ENCODE data around the gene SPTLC1. TPM values are rescaled to one million over a fixed set of nuclear protein-coding genes. Genes with fewer than 3 reads are reported as not detected.

SPTLC1 gene
- total RNA-seq, 1 donor from 2014 or later = 84.1 TPM

- DNase-seq = no peak
Measured at GRCh38 chr9:92094655-92095054, 20.6 kb downstream of the SPTLC1 start.

GRCh38 chr9:92077888-92078287, 37.3 kb downstream of the SPTLC1 start:
- no peak for DNase-seq

GRCh38 chr9:92071634-92072033, 43.6 kb downstream of the SPTLC1 start:
- DNase-seq = no peak

GRCh38 chr9:92066168-92066567, 49.0 kb downstream of the SPTLC1 start:
- DNase-seq = no peak

GRCh38 chr9:92064711-92065110, 50.5 kb downstream of the SPTLC1 start:
- no peak for DNase-seq

GRCh38 chr9:92061184-92061583, 54.0 kb downstream of the SPTLC1 start:
- DNase-seq = no peak

- no peak for DNase-seq
Measured at GRCh38 chr9:92059661-92060060, 55.6 kb downstream of the SPTLC1 start.

- no peak for DNase-seq
Measured at GRCh38 chr9:92058723-92059444, 56.3 kb downstream of the SPTLC1 start.

GRCh38 chr9:92058026-92058425, 57.2 kb downstream of the SPTLC1 start:
- DNase-seq = no peak

GRCh38 chr9:92057226-92057625, 58.0 kb downstream of the SPTLC1 start:
- no peak for DNase-seq

GRCh38 chr9:92055624-92056023, 59.6 kb downstream of the SPTLC1 start:
- DNase-seq = no peak

GRCh38 chr9:92048924-92049625, 66.1 kb downstream of the SPTLC1 start:
- no peak for DNase-seq

- no peak for DNase-seq
Measured at GRCh38 chr9:92047500-92047899, 67.7 kb downstream of the SPTLC1 start.

GRCh38 chr9:92046676-92047075, 68.5 kb downstream of the SPTLC1 start:
- DNase-seq = no peak

- no peak for DNase-seq
Measured at GRCh38 chr9:92044936-92045335, 70.3 kb downstream of the SPTLC1 start.

GRCh38 chr9:92043002-92043401, 72.2 kb downstream of the SPTLC1 start:
- DNase-seq = no peak

GRCh38 chr9:92042260-92042659, 73.0 kb downstream of the SPTLC1 start:
- DNase-seq = no peak

- no peak for DNase-seq
Measured at GRCh38 chr9:92036756-92037155, 78.5 kb downstream of the SPTLC1 start.

- no peak for DNase-seq
Measured at GRCh38 chr9:92036411-92036746, 78.8 kb downstream of the SPTLC1 start.

GRCh38 chr9:92035687-92036410, 79.4 kb downstream of the SPTLC1 start:
- no peak for DNase-seq

GRCh38 chr9:92035146-92035545, 80.1 kb downstream of the SPTLC1 start:
- DNase-seq = no peak

- DNase-seq = no peak
Measured at GRCh38 chr9:92033991-92034390, 81.2 kb downstream of the SPTLC1 start.

GRCh38 chr9:92033307-92033706, 81.9 kb downstream of the SPTLC1 start:
- DNase-seq = no peak

GRCh38 chr9:92032891-92033290, 82.3 kb downstream of the SPTLC1 start:
- DNase-seq = no peak

Data from occipital lobe (tissue), 2 donors.